ENCODE data around the gene KRTAP6-1. TPM values are rescaled to one million over a fixed set of nuclear protein-coding genes. Genes with fewer than 3 reads are reported as not detected.

KRTAP6-1 gene
- total RNA-seq, 4 donors from 2014 or later, result not detected

DNA sequence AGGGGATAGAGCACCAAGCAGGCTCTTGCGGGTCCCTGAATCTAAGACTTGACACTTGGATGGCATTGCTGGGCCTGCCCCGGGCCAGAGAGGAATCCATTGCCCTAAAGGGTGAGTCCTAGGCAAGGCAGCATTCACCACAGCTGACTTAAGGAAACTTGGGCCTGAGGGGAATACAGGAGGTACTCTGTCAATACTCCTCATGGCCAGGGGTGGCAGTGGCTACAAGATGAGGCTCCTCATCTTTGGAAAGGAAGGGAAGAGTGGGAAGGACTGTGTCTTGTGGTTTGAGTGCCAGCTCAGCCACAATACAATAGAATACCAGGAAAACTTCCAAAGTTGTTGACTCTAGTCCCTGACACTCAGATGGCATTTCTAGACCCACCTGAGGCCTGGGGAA is 7.8 kb downstream of the KRTAP6-1 start:
- no peak overlapping the region for H3K4me3 ChIP-seq

GRCh38 chr21:30600787-30601186 is 12.9 kb downstream of the KRTAP6-1 start, which contains the start of gene KRTAP22-1:
TSS of gene KRTAP22-1 (plus strand) at chr21:30601087.
- Histone ChIP-seq H3K4me1 (no peaks in the 10 kb centered on the region), H3K36me3 (no peaks in the 10 kb centered on the region), H3K27ac (no peak within 1 kb of the TSS), H3K27me3 (no peaks in the 10 kb centered on the region), H3K9me3 (no peaks in the 10 kb centered on the region), H3K4me3 (no peak within 1 kb of the TSS)
- TF ChIP-seq CTCF (IDR thresholded peaks at IDR 0.05), result no peak
- no peak for TF ChIP-seq POLR2A (IDR thresholded peaks at IDR 0.05)
- DNase-seq, result no peak
- intact Hi-C loops (cut with DNase I), result no loop called here
- 27 to 50% methylated on average over 1 of the region's 1 CpG for WGBS, 2 donors

More for the DNA sequence above, 7.8 kb downstream of the KRTAP6-1 start:
- no peaks in the 10 kb centered on the region for H3K4me1 ChIP-seq
- TF ChIP-seq POLR2A (IDR thresholded peaks at IDR 0.05) (no peak), CTCF (IDR thresholded peaks at IDR 0.05) (no peak)
- intact Hi-C loops (cut with DNase I), result no loop called here
- no peaks in the 10 kb centered on the region for H3K36me3 ChIP-seq
- DNase-seq, result no peak
- peaks cover 0 to 4% (median 0%) of the 10 kb centered on the region in 3 donors for H3K9me3 ChIP-seq
- 93% methylated on average over 2 of the region's 2 CpGs; no CpG with 5 or more reads in 1 of the 2 donors for WGBS, 2 donors
- no peaks in the 10 kb centered on the region for H3K27me3 ChIP-seq
- no peak overlapping the region for H3K27ac ChIP-seq

DNA sequence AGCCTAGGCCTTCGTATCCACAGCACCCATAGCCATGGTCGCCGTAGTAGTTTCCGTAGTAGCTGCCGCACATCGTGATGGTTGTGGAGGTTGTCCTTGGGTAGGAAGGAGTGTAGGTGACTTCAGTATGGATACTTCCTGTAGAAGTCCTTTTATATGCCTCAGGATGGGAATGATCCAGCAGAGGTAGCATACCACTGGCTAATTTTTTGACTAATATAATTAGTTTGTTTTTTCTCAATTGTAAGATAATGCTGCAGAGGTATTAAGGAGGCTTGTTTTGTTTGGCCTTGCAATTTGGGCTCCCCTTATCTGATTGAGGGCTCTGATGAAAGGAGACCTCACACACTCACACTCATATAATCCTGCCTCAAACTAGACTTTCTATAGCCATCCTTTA is 14.9 kb downstream of the KRTAP6-1 start, which contains the start of gene KRTAP6-2:
TSS of gene KRTAP6-2 (minus strand) at position 101 of the 400 bp plus-strand sequence. CDS start at position 73, 28 bp downstream.
- TF ChIP-seq CTCF (IDR thresholded peaks at IDR 0.05), result no peak
- H3K36me3 ChIP-seq, result no peaks in the 10 kb centered on the region
- H3K4me1 ChIP-seq, result no peaks in the 10 kb centered on the region
- H3K27me3 ChIP-seq, result no peaks in the 10 kb centered on the region
- intact Hi-C loops (cut with DNase I), result no loop called here
- no peak within 1 kb of the TSS for H3K4me3 ChIP-seq
- no peak for DNase-seq
- no peaks in the 10 kb centered on the region for H3K9me3 ChIP-seq
- no peak within 1 kb of the TSS for H3K27ac ChIP-seq
- 96 to 98% methylated on average over 6 of the region's 6 CpGs for WGBS, 2 donors

DNA sequence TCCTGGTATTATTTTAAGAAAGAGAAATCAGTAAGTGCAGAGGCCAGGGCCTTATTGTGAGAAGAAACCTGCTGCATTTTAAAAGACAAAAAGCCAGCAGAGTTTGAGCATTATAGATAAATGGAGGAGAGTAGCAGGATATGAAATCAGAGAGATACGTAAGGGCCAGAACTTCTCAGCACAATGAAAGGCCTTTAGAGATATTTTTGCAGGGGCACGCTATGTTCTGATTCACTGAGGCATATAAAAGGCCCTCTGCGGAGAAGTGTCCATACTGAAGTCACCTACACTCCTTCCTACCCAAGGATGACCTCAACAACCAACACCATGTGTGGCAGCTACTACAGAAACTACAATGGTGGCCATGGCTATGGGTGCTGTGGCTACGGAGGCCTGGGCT is 21.6 kb downstream of the KRTAP6-1 start, which contains the start of gene KRTAP6-3:
TSS of gene KRTAP6-3 (plus strand) at position 301 of the 400 bp plus-strand sequence. CDS start at position 307, 6 bp downstream.
- 83 to 86% methylated on average over 3 of the region's 4 CpGs for WGBS, 2 donors
- H3K27me3 ChIP-seq, result no peaks in the 10 kb centered on the region

DNA sequence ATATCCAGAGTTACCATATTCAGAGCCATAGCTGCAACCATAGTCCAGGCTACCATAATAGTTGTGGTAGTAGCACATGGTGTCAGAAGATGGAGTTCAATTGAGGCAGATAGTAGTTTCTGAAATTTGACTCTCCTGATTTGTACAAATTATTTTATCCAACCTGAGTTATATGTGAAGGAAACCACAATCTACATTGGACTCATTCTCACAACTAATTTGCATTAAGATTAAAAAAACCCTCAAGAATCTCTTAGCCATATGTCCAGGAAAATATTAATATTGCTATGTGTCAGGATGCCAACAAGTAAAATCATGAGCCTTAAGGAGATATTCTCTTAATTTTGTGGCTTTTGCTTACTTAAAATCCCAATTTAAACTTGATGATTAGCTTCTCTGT is 23.4 kb downstream of the KRTAP6-1 start, which contains the start of gene KRTAP22-2:
TSS of gene KRTAP22-2 (minus strand) at position 101 of the 400 bp plus-strand sequence.
- no peaks in the 10 kb centered on the region for H3K9me3 ChIP-seq
- H3K27me3 ChIP-seq, result no peaks in the 10 kb centered on the region
- no peak for DNase-seq
- H3K27ac ChIP-seq, result no peak within 1 kb of the TSS
- H3K4me1 ChIP-seq, result no peaks in the 10 kb centered on the region
- TF ChIP-seq POLR2A (IDR thresholded peaks at IDR 0.05), result no peak
- intact Hi-C loops (cut with DNase I), result no loop called here
- no peaks in the 10 kb centered on the region for H3K36me3 ChIP-seq
- H3K4me3 ChIP-seq, result no peak within 1 kb of the TSS

More for the DNA sequence above, 21.6 kb downstream of the KRTAP6-1 start, which contains the start of gene KRTAP6-3:
- TF ChIP-seq POLR2A (IDR thresholded peaks at IDR 0.05) (no peak), CTCF (IDR thresholded peaks at IDR 0.05) (no peak)
- no peak for DNase-seq
- no peaks in the 10 kb centered on the region for H3K9me3 ChIP-seq
- H3K4me1 ChIP-seq, result no peaks in the 10 kb centered on the region
- no peak within 1 kb of the TSS for H3K4me3 ChIP-seq
- intact Hi-C loops (cut with DNase I), result no loop called here
- no peak within 1 kb of the TSS for H3K27ac ChIP-seq
- no peaks in the 10 kb centered on the region for H3K36me3 ChIP-seq

GRCh38 chr21:30582870-30583269 is 30.9 kb downstream of the KRTAP6-1 start:
- intact Hi-C loops (cut with DNase I), result no loop called here
- WGBS, 2 donors, result 69 to 77% methylated on average over 1 of the region's 1 CpG
- TF ChIP-seq POLR2A (IDR thresholded peaks at IDR 0.05), result no peak
- TF ChIP-seq CTCF (IDR thresholded peaks at IDR 0.05), result no peak

More at GRCh38 chr21:30582870-30583269, 30.9 kb downstream of the KRTAP6-1 start:
- DNase-seq, result no peak
- Histone ChIP-seq H3K9me3 (no peaks in the 10 kb centered on the region), H3K36me3 (no peaks in the 10 kb centered on the region), H3K27ac (no peak overlapping the region), H3K4me1 (no peaks in the 10 kb centered on the region), H3K27me3 (no peaks in the 10 kb centered on the region), H3K4me3 (no peak overlapping the region)

All from esophagus squamous epithelium (tissue), 5 donors.